Right atrium auricular region (tissue), 2 donors: ENCODE data around the gene BMPR1A. TPM values are rescaled to one million over a fixed set of nuclear protein-coding genes. Genes with fewer than 3 reads are reported as not detected.
A peak's percentile ranks its signal among the peaks of the same experiment; 100 is the strongest.

Experiments
- DNase-seq: peaks from one replicate; pipeline ENCODE4 v3.0.0-alpha.2; 2019; ENCODE audit warnings: low spot score
- H3K27ac ChIP-seq, 2 donors: fragments of 200-600 bp; sonication (generic); 1 replicate in 1 of 2; 2 replicates in 1 of 2; pipeline ENCODE4 v1.5.1; 2016 to 2019
- H3K27me3 ChIP-seq, 2 donors: fragments of 200-600 bp; sonication (generic); one replicate each; pipeline versions ENCODE4 v1.5.1 to v1.6.0; 2017 to 2019
- H3K36me3 ChIP-seq: fragments of 200-600 bp; sonication (generic); one replicate; pipeline ENCODE4 v1.5.1; 2016
- H3K4me1 ChIP-seq, 2 donors: fragments of 200-600 bp; sonication (generic); one replicate each; pipeline versions ENCODE4 v1.5.1 to v1.6.0; 2017 to 2019
- H3K4me3 ChIP-seq, 2 donors: fragments of 200-600 bp; sonication (generic); 1 replicate in 1 of 2; 2 replicates in 1 of 2; pipeline ENCODE4 v1.5.1; 2017 to 2019; ENCODE audit warnings: mild to moderate bottlenecking in 1 of 2, moderate library complexity in 1 of 2
- H3K9me3 ChIP-seq, 2 donors: fragments of 200-600 bp; sonication (generic); one replicate each; pipeline ENCODE4 v1.5.1; 2019
- CTCF ChIP-seq, 2 donors: fragments of 200-600 bp; sonication (generic); IDR thresholded peaks; one replicate each; pipeline ENCODE4 v1.5.1; 2019; ENCODE audit warnings: antibody characterized with exemption in 2 of 2
- total RNA-seq, 2 donors: library from RNA; depleted of rRNA; stranded (reverse); fragments of >200 nt; gene quantifications; one replicate each; pipeline ENCODE4 v1.1.0, GENCODE V29; 2016

The BMPR1A gene
- total RNA-seq, 2 donors from 2014 or later = 28.6 to 41.2 TPM

- peaks cover 50% of the 10 kb centered on the region for H3K36me3 ChIP-seq
- TF ChIP-seq CTCF (IDR thresholded peaks at IDR 0.05) = no peak
- H3K4me1 ChIP-seq = peaks cover 0 to 31% of the 10 kb centered on the region in 2 donors
- H3K27ac ChIP-seq = peak overlapping the region; percentile 22 to 90
- H3K27me3 ChIP-seq = no peaks in the 10 kb centered on the region
- DNase-seq = no peak
- no peaks in the 10 kb centered on the region for H3K9me3 ChIP-seq
- H3K4me3 ChIP-seq = no peak overlapping the region
Observed at GRCh38 chr10:86725980-86726676, 30.3 kb upstream of the BMPR1A start.

- TF ChIP-seq CTCF (IDR thresholded peaks at IDR 0.05) = no peak
- H3K4me1 ChIP-seq = peaks cover 0 to 36% of the 10 kb centered on the region in 2 donors
- H3K27ac ChIP-seq = peak overlapping the region; percentile 22 to 90
- H3K36me3 ChIP-seq = peaks cover 45% of the 10 kb centered on the region
- no peak for DNase-seq
- no peak overlapping the region for H3K4me3 ChIP-seq
- H3K27me3 ChIP-seq = no peaks in the 10 kb centered on the region
- H3K9me3 ChIP-seq = no peaks in the 10 kb centered on the region
Observed at GRCh38 chr10:86726677-86726999, 29.8 kb upstream of the BMPR1A start.

GRCh38 chr10:86727470-86727869 lies 28.9 kb upstream of the BMPR1A start:
- H3K27ac ChIP-seq = peak overlapping the region; percentile 22 to 90
- DNase-seq = no peak
- peaks cover 0 to 42% of the 10 kb centered on the region in 2 donors for H3K4me1 ChIP-seq

GRCh38 chr10:86728056-86728455 lies 28.4 kb upstream of the BMPR1A start:
- H3K9me3 ChIP-seq = no peaks in the 10 kb centered on the region
- no peak for TF ChIP-seq CTCF (IDR thresholded peaks at IDR 0.05)
- H3K27me3 ChIP-seq = no peaks in the 10 kb centered on the region
- H3K27ac ChIP-seq = peak overlapping the region in 1 of 2 donors; percentile 90
- peaks cover 0 to 48% of the 10 kb centered on the region in 2 donors for H3K4me1 ChIP-seq
- no peak overlapping the region for H3K4me3 ChIP-seq
- peaks cover 40% of the 10 kb centered on the region for H3K36me3 ChIP-seq
- DNase-seq = no peak

More at GRCh38 chr10:86727470-86727869, 28.9 kb upstream of the BMPR1A start:
- Histone ChIP-seq H3K9me3 (no peaks in the 10 kb centered on the region), H3K4me3 (no peak overlapping the region), H3K36me3 (peaks cover 40% of the 10 kb centered on the region), H3K27me3 (no peaks in the 10 kb centered on the region)
- TF ChIP-seq CTCF (IDR thresholded peaks at IDR 0.05) = no peak

GRCh38 chr10:86729677-86730076 lies 26.7 kb upstream of the BMPR1A start:
- DNase-seq = no peak
- Histone ChIP-seq H3K4me3 (no peak overlapping the region), H3K4me1 (peaks cover 0 to 52% of the 10 kb centered on the region in 2 donors), H3K36me3 (peaks cover 43% of the 10 kb centered on the region), H3K27ac (peak overlapping the region; percentile 15 to 90), H3K27me3 (no peaks in the 10 kb centered on the region), H3K9me3 (no peaks in the 10 kb centered on the region)
- no peak for TF ChIP-seq CTCF (IDR thresholded peaks at IDR 0.05)

GRCh38 chr10:86730227-86730626 lies 26.2 kb upstream of the BMPR1A start:
- H3K4me1 ChIP-seq = peaks cover 0 to 52% of the 10 kb centered on the region in 2 donors
- H3K36me3 ChIP-seq = peaks cover 42% of the 10 kb centered on the region
- TF ChIP-seq CTCF (IDR thresholded peaks at IDR 0.05) = no peak
- H3K4me3 ChIP-seq = no peak overlapping the region
- no peaks in the 10 kb centered on the region for H3K27me3 ChIP-seq
- DNase-seq = peak; percentile 75
- H3K27ac ChIP-seq = peak overlapping the region; percentile 52 to 90
- H3K9me3 ChIP-seq = no peaks in the 10 kb centered on the region
